Hepatocyte (in vitro differentiated cells): ENCODE measurements around the gene NBR1. TPM values are rescaled to one million over a fixed set of nuclear protein-coding genes. Genes with fewer than 3 reads are reported as not detected.
"Not testable (repeated sequence)": the region's sequence is repeated elsewhere in the genome, so short reads cannot be mapped to it uniquely, and the experiment has no call there.

Experiments used
- DNase-seq: peaks from one replicate; pipeline ENCODE4 v3.0.0-alpha.2; 2016; ENCODE audit warnings: low spot score
- H2AFZ ChIP-seq: fragments of 200-600 bp; sonication (generic); 2 replicates; pipeline ENCODE4 v1.6.0; 2016; ENCODE audit warnings: antibody characterized with exemption, mild to moderate bottlenecking
- H3K27ac ChIP-seq: fragments of 200-600 bp; sonication (generic); 2 replicates; pipeline ENCODE4 v1.5.1; 2016; ENCODE audit warnings: mild to moderate bottlenecking
- H3K27me3 ChIP-seq: fragments of 200-600 bp; sonication (generic); 2 replicates; pipeline ENCODE4 v1.6.1; 2016
- H3K36me3 ChIP-seq: fragments of 200-600 bp; sonication (generic); replicated peaks from 2 replicates; pipeline ENCODE4 v1.5.1; 2016; ENCODE audit warnings: low read depth; ENCODE audit not compliant: insufficient read depth
- H3K4me1 ChIP-seq: fragments of 200-600 bp; sonication (generic); 2 replicates; pipeline ENCODE4 v1.5.1; 2016; ENCODE audit warnings: mild to moderate bottlenecking, moderate library complexity; ENCODE audit not compliant: insufficient read depth
- H3K4me2 ChIP-seq: fragments of 200-600 bp; sonication (generic); 2 replicates; pipeline ENCODE4 v1.6.0; 2016
- H3K4me3 ChIP-seq: fragments of 200-600 bp; sonication (generic); 2 replicates; pipeline ENCODE4 v1.5.1; 2016; ENCODE audit warnings: mild to moderate bottlenecking
- H3K79me2 ChIP-seq: fragments of 200-600 bp; sonication (generic); 2 replicates; pipeline ENCODE4 v1.6.0; 2017; ENCODE audit warnings: mild to moderate bottlenecking
- H3K9me2 ChIP-seq: fragments of 200-600 bp; sonication (generic); replicated peaks from 2 replicates; pipeline ENCODE4 v1.6.0; 2017; ENCODE audit warnings: mild to moderate bottlenecking; ENCODE audit not compliant: insufficient read depth
- H3K9me3 ChIP-seq: fragments of 200-600 bp; sonication (generic); 2 replicates; pipeline ENCODE4 v1.5.1; 2016; ENCODE audit warnings: low read depth, mild to moderate bottlenecking
- H4K20me1 ChIP-seq: fragments of 200-600 bp; sonication (generic); 2 replicates; pipeline ENCODE4 v1.6.0; 2016; ENCODE audit warnings: mild to moderate bottlenecking; ENCODE audit not compliant: insufficient read depth, poor library complexity, severe bottlenecking
- CTCF ChIP-seq: fragments of 200-600 bp; sonication (generic); IDR thresholded peaks from 2 replicates; pipeline ENCODE4 v1.5.1; 2016; ENCODE audit warnings: antibody characterized with exemption, mild to moderate bottlenecking; ENCODE audit not compliant: poor library complexity
- EZH2 ChIP-seq: fragments of 200-600 bp; sonication (generic); IDR thresholded peaks from 2 replicates; pipeline ENCODE4 v1.6.1; 2016; ENCODE audit warnings: antibody characterized with exemption, mild to moderate bottlenecking, borderline replicate concordance
- EZH2phosphoT487 ChIP-seq: fragments of 200-600 bp; sonication (generic); IDR thresholded peaks from one replicate; pipeline ENCODE4 v1.6.1; 2018; ENCODE audit warnings: antibody characterized with exemption, mild to moderate bottlenecking, low read depth, moderate library complexity; ENCODE audit not compliant: unreplicated experiment, severe bottlenecking
- WGBS: methylation state at CpG from one replicate; pipeline ENCODE4 v1.1.6; 2016; ENCODE audit warnings: low lambda C conversion rate; ENCODE audit errors: missing lambda C conversion rate; 5-methylcytosine and 5-hydroxymethylcytosine counted together
- polyA plus RNA-seq: library from polyadenylated mRNA; unstranded; fragments of >200 nt; fragmentation: Nextera tagmentation; extraction: Ambion mirVana; gene quantifications from 2 replicates; pipeline ENCODE4 v1.2.1, GENCODE V29; 2016
- total RNA-seq: library from RNA; depleted of rRNA; stranded (reverse); fragments of >200 nt; gene quantifications from 2 replicates; pipeline ENCODE4 v1.2.3, GENCODE V29; 2014

NBR1 gene
- total and polyA plus RNA-seq, 2 experiments from 2014 or later = 37.7 to 82.4 TPM

GRCh38 chr17:43224146-43224705 is 53.2 kb downstream of the NBR1 start:
- no peak overlapping the region for H3K4me3 ChIP-seq
- DNase-seq = no peak
- H3K36me3 ChIP-seq = no peaks in the 10 kb centered on the region
- no peak overlapping the region for H3K27ac ChIP-seq
- TF ChIP-seq EZH2phosphoT487 (no peak), EZH2 (no peak), CTCF (no peak)
- H3K4me1 ChIP-seq = no peaks in the 10 kb centered on the region
- no peak overlapping the region for H2AFZ ChIP-seq
- no peaks in the 10 kb centered on the region for H3K9me2 ChIP-seq
- H3K9me3 ChIP-seq = no peaks in the 10 kb centered on the region
- H3K79me2 ChIP-seq = no peaks in the 10 kb centered on the region
- no peak overlapping the region for H3K4me2 ChIP-seq
- H4K20me1 ChIP-seq = no peaks in the 10 kb centered on the region
- WGBS = 95% methylated on average over 7 of the region's 7 CpGs
- H3K27me3 ChIP-seq = no peaks in the 10 kb centered on the region

GRCh38 chr17:43226393-43226792 is 55.4 kb downstream of the NBR1 start:
- TF ChIP-seq CTCF = no peak
- TF ChIP-seq EZH2 = no peak
- TF ChIP-seq EZH2phosphoT487 = no peak
- 90% methylated on average over 7 of the region's 7 CpGs for WGBS
- no peaks in the 10 kb centered on the region for H3K27me3 ChIP-seq
- H3K36me3 ChIP-seq = no peaks in the 10 kb centered on the region
- H4K20me1 ChIP-seq = no peaks in the 10 kb centered on the region
- H3K4me1 ChIP-seq = no peaks in the 10 kb centered on the region
- no peak overlapping the region for H2AFZ ChIP-seq
- no peaks in the 10 kb centered on the region for H3K9me3 ChIP-seq
- H3K27ac ChIP-seq = no peak overlapping the region
- peak; percentile 1 for DNase-seq
- no peak overlapping the region for H3K4me3 ChIP-seq
- H3K79me2 ChIP-seq = no peaks in the 10 kb centered on the region
- H3K9me2 ChIP-seq = no peaks in the 10 kb centered on the region
- H3K4me2 ChIP-seq = no peak overlapping the region

GRCh38 chr17:43228020-43228782 is 57.2 kb downstream of the NBR1 start, which contains the start of gene CCDC200:
CCDC200 (minus strand) TSS chr17:43228623; CDS start chr17:43228554, 69 bp downstream.
- H3K4me1 ChIP-seq, H3K9me3 ChIP-seq, H3K79me2 ChIP-seq, H3K4me2 ChIP-seq, H3K27ac ChIP-seq, H2AFZ ChIP-seq, H3K4me3 ChIP-seq, H3K9me2 ChIP-seq, DNase-seq, H3K27me3 ChIP-seq, H4K20me1 ChIP-seq, H3K36me3 ChIP-seq: not testable (repeated sequence)
- WGBS = no CpG with 5 or more reads among the region's 7 CpGs

- not testable (repeated sequence) for H3K4me3 ChIP-seq, H3K36me3 ChIP-seq, H3K9me3 ChIP-seq, H3K4me2 ChIP-seq, H3K79me2 ChIP-seq, H3K4me1 ChIP-seq, H3K27me3 ChIP-seq, H2AFZ ChIP-seq, H3K9me2 ChIP-seq, H4K20me1 ChIP-seq, H3K27ac ChIP-seq
- 90% methylated on average over 24 of the region's 40 CpGs for WGBS
- peak; percentile 0 for DNase-seq
These were observed 60.4 kb downstream of the NBR1 start for GRCh38 chr17:43231205-43232020.

- H3K27ac ChIP-seq, H3K79me2 ChIP-seq, H3K9me2 ChIP-seq, H2AFZ ChIP-seq, H3K4me3 ChIP-seq, H3K4me1 ChIP-seq, H3K36me3 ChIP-seq, H3K27me3 ChIP-seq, H3K4me2 ChIP-seq, H4K20me1 ChIP-seq, H3K9me3 ChIP-seq: not testable (repeated sequence)
- 94% methylated on average over 20 of the region's 24 CpGs for WGBS
- DNase-seq = peak; percentile 5
These were observed 61.1 kb downstream of the NBR1 start for GRCh38 chr17:43232021-43232699.

GRCh38 chr17:43233263-43233662 is 62.2 kb downstream of the NBR1 start:
- H3K27me3 ChIP-seq, H3K36me3 ChIP-seq, H3K4me2 ChIP-seq, H4K20me1 ChIP-seq, H3K4me1 ChIP-seq, H3K27ac ChIP-seq, H2AFZ ChIP-seq, H3K9me2 ChIP-seq, H3K9me3 ChIP-seq, H3K79me2 ChIP-seq, H3K4me3 ChIP-seq, DNase-seq: not testable (repeated sequence)
- WGBS = no CpG with 5 or more reads among the region's 15 CpGs
